ENCODE data around the gene SUCLG2. TPM values are rescaled to one million over a fixed set of nuclear protein-coding genes. Genes with fewer than 3 reads are reported as not detected.
A peak's percentile ranks its signal among the peaks of the same experiment; 100 is the strongest.

SUCLG2 gene
- 36.7 and 45.5 TPM in 2 replicates for total RNA-seq (2014; rRNA removed; shearing (Covaris generic); ENCODE audit: low replicate concordance)

DNA sequence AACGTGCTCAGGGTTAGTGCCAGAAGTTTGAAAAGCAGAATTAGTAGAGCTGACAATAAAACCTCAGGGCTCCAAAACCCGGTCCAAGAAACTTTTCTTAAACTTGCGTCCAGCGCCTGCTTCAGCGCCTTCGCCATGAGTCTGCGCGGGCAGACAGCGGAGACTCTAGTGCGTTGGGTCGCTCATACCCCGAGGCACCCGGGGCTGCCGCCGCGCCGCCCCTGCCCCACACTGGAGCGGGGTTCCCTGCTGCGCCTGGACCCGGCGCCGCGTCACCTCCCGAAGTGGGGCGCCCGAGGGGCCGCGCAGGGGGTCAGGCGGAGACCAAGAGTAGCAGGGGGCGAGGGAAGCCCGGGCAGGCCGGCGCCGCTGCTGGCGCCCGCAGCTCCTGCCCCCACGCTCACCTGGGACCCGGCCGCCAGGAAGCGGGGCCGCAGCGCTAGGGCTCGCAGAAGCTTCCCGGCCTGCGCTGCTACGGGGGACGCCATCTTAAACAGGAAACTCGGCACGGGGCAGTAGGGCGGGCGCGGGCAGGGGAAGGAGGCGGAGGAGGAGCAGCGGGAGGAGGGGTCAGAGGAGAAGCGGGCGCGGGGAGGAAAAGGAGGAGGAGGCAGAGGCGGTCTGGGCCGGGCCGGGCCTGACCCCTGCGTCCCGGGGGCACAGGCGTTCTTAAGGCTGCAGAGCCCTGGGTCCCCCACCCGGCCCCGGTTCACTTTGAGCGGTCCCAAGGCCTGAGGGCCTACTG lies at the start of gene SUCLG2:
Gene SUCLG2 (minus strand): TSS at position 514 of the 745 bp plus-strand sequence. CDS start 26 bp downstream, at position 488.
- in situ Hi-C loops (cut with HindIII; ENCODE audit: low pct_unique_long_range_greater_than_20kb, low sequenced_read_pairs): no loop called here
- peak; percentile 79 for DNase-seq (ENCODE audit: low read depth)

- no peak for DNase-seq (ENCODE audit: low read depth)
- in situ Hi-C loops (cut with HindIII; ENCODE audit: low pct_unique_long_range_greater_than_20kb, low sequenced_read_pairs): no loop called here
Measured at GRCh38 chr3:67700596-67700995, 46.2 kb upstream of the SUCLG2 start.

- in situ Hi-C loops (cut with HindIII; ENCODE audit: low pct_unique_long_range_greater_than_20kb, low sequenced_read_pairs): no loop called here
- no peak for DNase-seq (ENCODE audit: low read depth)
Measured at GRCh38 chr3:67699882-67700281, 45.5 kb upstream of the SUCLG2 start.

- in situ Hi-C loops (cut with HindIII; ENCODE audit: low pct_unique_long_range_greater_than_20kb, low sequenced_read_pairs): no loop called here
Measured at GRCh38 chr3:67692621-67693020, 38.2 kb upstream of the SUCLG2 start.

GRCh38 chr3:67691926-67692325 lies 37.5 kb upstream of the SUCLG2 start:
- in situ Hi-C loops (cut with HindIII; ENCODE audit: low pct_unique_long_range_greater_than_20kb, low sequenced_read_pairs): no loop called here
- no peak for DNase-seq (ENCODE audit: low read depth)

More at GRCh38 chr3:67692621-67693020, 38.2 kb upstream of the SUCLG2 start:
- DNase-seq (ENCODE audit: low read depth): no peak

DNA sequence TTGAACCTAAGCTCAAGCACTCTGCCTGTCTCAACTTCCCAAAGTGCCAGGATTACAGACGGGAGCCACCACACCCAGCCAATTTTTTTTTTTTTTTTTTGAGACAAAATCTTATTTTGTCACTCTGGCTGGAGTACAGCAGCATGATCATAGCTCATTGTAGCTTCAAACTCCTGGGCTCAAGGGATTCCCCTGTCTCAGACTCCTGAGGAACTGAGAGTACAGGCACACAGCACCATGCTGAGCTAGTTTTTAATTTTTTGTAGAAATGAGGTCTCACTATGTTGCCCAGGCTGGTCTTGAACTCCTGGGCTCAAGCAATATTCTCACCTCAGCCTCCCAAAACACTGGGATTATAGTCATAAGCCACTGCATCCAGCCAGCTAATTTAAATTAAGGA lies 36.8 kb upstream of the SUCLG2 start:
- DNase-seq (ENCODE audit: low read depth): no peak
- in situ Hi-C loops (cut with HindIII; ENCODE audit: low pct_unique_long_range_greater_than_20kb, low sequenced_read_pairs): no loop called here

GRCh38 chr3:67689806-67690205 lies 35.4 kb upstream of the SUCLG2 start:
- in situ Hi-C loops (cut with HindIII; ENCODE audit: low pct_unique_long_range_greater_than_20kb, low sequenced_read_pairs): no loop called here
- no peak for DNase-seq (ENCODE audit: low read depth)

DNA sequence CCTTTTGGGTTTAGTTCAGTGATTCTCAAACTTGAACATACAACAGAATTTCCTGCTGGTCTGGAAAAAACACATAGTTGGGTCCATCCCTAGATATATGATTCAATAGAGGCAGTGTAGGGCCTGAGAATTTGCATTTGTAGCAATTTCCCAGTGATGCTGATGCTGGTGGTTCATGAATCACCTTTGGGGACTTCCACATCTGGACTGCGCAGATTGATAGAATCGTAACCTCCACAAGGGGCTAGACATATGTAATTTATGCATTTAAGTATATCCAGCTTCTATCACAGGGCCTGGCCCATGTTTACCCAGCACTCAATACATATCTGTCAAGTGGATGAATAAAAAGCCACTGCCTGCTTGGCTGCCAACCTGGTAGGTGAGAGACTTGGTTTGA lies 33.8 kb upstream of the SUCLG2 start:
- in situ Hi-C loops (cut with HindIII; ENCODE audit: low pct_unique_long_range_greater_than_20kb, low sequenced_read_pairs): no loop called here

GRCh38 chr3:67686069-67686468 lies 31.7 kb upstream of the SUCLG2 start:
- in situ Hi-C loops (cut with HindIII; ENCODE audit: low pct_unique_long_range_greater_than_20kb, low sequenced_read_pairs): no loop called here

More for the DNA sequence above, 33.8 kb upstream of the SUCLG2 start:
- no peak for DNase-seq (ENCODE audit: low read depth)

GRCh38 chr3:67685499-67685898 lies 31.1 kb upstream of the SUCLG2 start:
- in situ Hi-C loops (cut with HindIII; ENCODE audit: low pct_unique_long_range_greater_than_20kb, low sequenced_read_pairs): no loop called here
- no peak for DNase-seq (ENCODE audit: low read depth)

More at GRCh38 chr3:67686069-67686468, 31.7 kb upstream of the SUCLG2 start:
- no peak for DNase-seq (ENCODE audit: low read depth)

DNA sequence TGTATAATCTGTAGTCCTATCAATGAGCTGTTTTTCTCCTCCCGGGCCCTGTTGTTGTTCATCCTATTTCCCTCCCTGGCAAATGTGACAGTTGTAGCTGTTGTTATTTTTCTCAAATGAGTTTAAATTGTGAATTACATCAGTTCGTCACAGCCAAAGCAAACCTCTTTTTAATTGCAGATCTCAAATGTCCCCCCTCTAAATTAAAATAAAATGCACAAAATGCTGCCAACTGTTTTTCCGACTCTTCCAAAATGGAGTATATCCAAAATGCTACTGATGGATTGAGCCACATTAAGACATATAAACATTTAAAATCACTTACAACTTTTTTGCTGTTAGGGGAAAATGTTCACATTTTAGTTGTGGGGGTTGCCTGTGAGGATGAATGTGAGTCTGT lies 29.8 kb upstream of the SUCLG2 start:
- in situ Hi-C loops (cut with HindIII; ENCODE audit: low pct_unique_long_range_greater_than_20kb, low sequenced_read_pairs): no loop called here
- DNase-seq (ENCODE audit: low read depth): no peak

GRCh38 chr3:67683522-67683921 lies 29.1 kb upstream of the SUCLG2 start:
- DNase-seq (ENCODE audit: low read depth): no peak
- in situ Hi-C loops (cut with HindIII; ENCODE audit: low pct_unique_long_range_greater_than_20kb, low sequenced_read_pairs): no loop called here

GRCh38 chr3:67678665-67679064 lies 24.3 kb upstream of the SUCLG2 start:
- in situ Hi-C loops (cut with HindIII; ENCODE audit: low pct_unique_long_range_greater_than_20kb, low sequenced_read_pairs): no loop called here
- DNase-seq (ENCODE audit: low read depth): no peak

GRCh38 chr3:67674055-67674454 lies 19.6 kb upstream of the SUCLG2 start:
- in situ Hi-C loops (cut with HindIII; ENCODE audit: low pct_unique_long_range_greater_than_20kb, low sequenced_read_pairs): no loop called here
- DNase-seq (ENCODE audit: low read depth): no peak

- no peak for DNase-seq (ENCODE audit: low read depth)
- in situ Hi-C loops (cut with HindIII; ENCODE audit: low pct_unique_long_range_greater_than_20kb, low sequenced_read_pairs): no loop called here
Measured at GRCh38 chr3:67662733-67663132, 8.3 kb upstream of the SUCLG2 start.

DNA sequence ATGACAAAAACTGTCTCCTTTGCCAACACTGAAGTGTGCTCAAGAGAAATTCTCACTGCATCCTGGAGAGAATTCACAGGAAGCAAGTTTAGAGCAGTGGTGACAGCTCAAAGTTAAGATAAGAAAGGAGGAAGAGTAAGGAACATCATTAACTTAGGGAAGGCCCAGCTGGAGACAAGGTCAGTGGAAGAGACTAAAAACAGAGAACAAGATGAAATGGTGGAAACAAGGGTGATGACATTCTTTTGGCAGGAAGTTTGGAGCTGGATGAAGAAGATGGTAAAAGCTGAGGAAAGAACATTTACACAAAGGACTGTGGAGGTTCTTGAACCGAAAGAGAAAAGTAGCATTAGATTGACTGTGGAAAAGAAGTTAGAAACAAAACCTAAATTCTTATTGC lies 6.7 kb upstream of the SUCLG2 start:
- DNase-seq (ENCODE audit: low read depth): no peak
- in situ Hi-C loops (cut with HindIII; ENCODE audit: low pct_unique_long_range_greater_than_20kb, low sequenced_read_pairs): no loop called here

- no peak for DNase-seq (ENCODE audit: low read depth)
Measured at GRCh38 chr3:67657192-67657591, 2.8 kb upstream of the SUCLG2 start.

DNA sequence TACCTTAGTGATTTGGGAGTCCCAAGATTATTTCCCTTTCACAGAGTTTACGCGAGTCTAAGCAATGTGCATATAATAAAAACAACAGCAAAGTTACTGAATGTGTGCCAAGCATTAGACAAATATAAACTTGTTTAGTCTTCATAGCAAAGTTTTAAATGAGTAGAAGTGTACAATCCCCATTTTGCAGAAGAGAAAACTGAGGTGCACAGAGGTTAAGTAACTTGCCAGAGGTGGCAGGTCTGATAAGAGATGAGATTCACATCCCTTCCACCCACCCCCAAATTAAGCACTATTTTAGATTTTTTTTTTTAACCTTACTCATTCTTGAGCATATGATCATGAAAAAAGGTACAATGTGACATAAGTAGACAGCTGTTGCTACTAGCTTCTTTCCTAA lies 2.2 kb upstream of the SUCLG2 start:
- in situ Hi-C loops (cut with HindIII; ENCODE audit: low pct_unique_long_range_greater_than_20kb, low sequenced_read_pairs): no loop called here

More at GRCh38 chr3:67657192-67657591, 2.8 kb upstream of the SUCLG2 start:
- in situ Hi-C loops (cut with HindIII; ENCODE audit: low pct_unique_long_range_greater_than_20kb, low sequenced_read_pairs): no loop called here

DNA sequence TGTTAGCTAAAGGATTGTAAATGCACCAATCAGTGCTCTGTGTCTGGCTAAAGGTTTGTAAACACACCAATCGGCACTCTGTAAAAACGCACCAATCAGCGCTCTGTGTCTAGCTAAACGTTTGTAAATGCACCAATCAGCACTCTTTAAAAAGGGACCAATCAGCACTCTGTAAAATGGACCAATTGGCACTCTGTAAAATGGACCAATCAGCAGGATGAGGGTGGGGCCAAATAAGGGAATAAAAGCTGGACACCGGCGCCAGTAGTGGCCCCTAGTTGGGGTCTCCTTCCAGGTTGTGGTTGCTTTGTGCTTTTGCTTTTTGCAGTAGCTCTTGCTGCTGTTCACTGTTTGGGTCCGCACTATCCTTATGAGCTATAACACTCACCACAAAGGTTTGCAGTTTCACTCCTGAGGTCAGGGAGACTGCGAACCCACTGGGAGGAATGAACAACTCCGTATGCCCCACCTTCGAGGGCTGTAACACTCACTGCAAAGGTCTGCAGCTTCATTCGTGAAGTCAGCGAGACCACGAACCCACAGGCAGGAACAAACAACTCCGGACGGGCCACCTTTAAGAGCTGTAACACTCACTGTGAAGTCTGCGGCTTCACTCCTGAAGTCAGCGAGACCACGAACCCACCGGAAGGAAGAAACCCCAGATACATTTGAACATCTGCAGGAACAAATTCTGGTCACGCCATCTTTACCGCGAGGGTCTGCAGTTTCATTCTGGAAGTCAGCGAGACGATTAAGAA lies 1.1 kb upstream of the SUCLG2 start:
- no peak for DNase-seq (ENCODE audit: low read depth)
- in situ Hi-C loops (cut with HindIII; ENCODE audit: low pct_unique_long_range_greater_than_20kb, low sequenced_read_pairs): no loop called here

More for the DNA sequence above, 2.2 kb upstream of the SUCLG2 start:
- DNase-seq (ENCODE audit: low read depth): no peak
